ENCODE results near the gene TOM1L1. TPM values are rescaled to one million over a fixed set of nuclear protein-coding genes. Genes with fewer than 3 reads are reported as not detected.

Gene TOM1L1
- total RNA-seq, 1 donor from 2014 or later, result 27.8 TPM

GRCh38 chr17:54979657-54980056 is 79.0 kb downstream of the TOM1L1 start:
- TF ChIP-seq CTCF (conservative IDR thresholded peaks at IDR 0.05), result no peak
- Mint-ChIP-seq H3K9me3 (peaks cover 24% of the 10 kb centered on the region), H3K36me3 (ENCODE audit: low read depth) (peaks cover 47% of the 10 kb centered on the region), H3K27me3 (ENCODE audit: low read depth) (no peaks in the 10 kb centered on the region), H3K4me1 (peaks cover 3% of the 10 kb centered on the region), H3K27ac (ENCODE audit: unreplicated experiment) (no peak overlapping the region), H3K4me3 (no peak overlapping the region)
- no peak for DNase-seq (ENCODE audit: low read depth, low spot score)

GRCh38 chr17:54980375-54980774 is 79.7 kb downstream of the TOM1L1 start:
- no peaks in the 10 kb centered on the region for H3K27me3 Mint-ChIP-seq (ENCODE audit: low read depth)
- H3K9me3 Mint-ChIP-seq, result peaks cover 24% of the 10 kb centered on the region
- DNase-seq (ENCODE audit: low read depth, low spot score), result no peak
- peaks cover 46% of the 10 kb centered on the region for H3K36me3 Mint-ChIP-seq (ENCODE audit: low read depth)
- TF ChIP-seq CTCF (conservative IDR thresholded peaks at IDR 0.05), result no peak
- H3K4me1 Mint-ChIP-seq, result peaks cover 3% of the 10 kb centered on the region
- H3K4me3 Mint-ChIP-seq, result no peak overlapping the region
- H3K27ac Mint-ChIP-seq (ENCODE audit: unreplicated experiment), result no peak overlapping the region

- no peak for DNase-seq (ENCODE audit: low read depth, low spot score)
- Mint-ChIP-seq H3K27me3 (ENCODE audit: low read depth) (no peaks in the 10 kb centered on the region), H3K36me3 (ENCODE audit: low read depth) (peaks cover 30% of the 10 kb centered on the region), H3K4me1 (no peaks in the 10 kb centered on the region), H3K9me3 (peaks cover 18% of the 10 kb centered on the region), H3K4me3 (no peak overlapping the region), H3K27ac (ENCODE audit: unreplicated experiment) (no peak overlapping the region)
- TF ChIP-seq CTCF (conservative IDR thresholded peaks at IDR 0.05), result no peak
These were observed 81.7 kb downstream of the TOM1L1 start for GRCh38 chr17:54982399-54982798.

- Mint-ChIP-seq H3K27me3 (ENCODE audit: low read depth) (no peaks in the 10 kb centered on the region), H3K36me3 (ENCODE audit: low read depth) (peaks cover 25% of the 10 kb centered on the region), H3K4me3 (no peak overlapping the region), H3K27ac (ENCODE audit: unreplicated experiment) (no peak overlapping the region), H3K4me1 (no peaks in the 10 kb centered on the region), H3K9me3 (peaks cover 17% of the 10 kb centered on the region)
- no peak for DNase-seq (ENCODE audit: low read depth, low spot score)
- no peak for TF ChIP-seq CTCF (conservative IDR thresholded peaks at IDR 0.05)
These were observed 82.6 kb downstream of the TOM1L1 start for GRCh38 chr17:54983260-54983659.

GRCh38 chr17:54985476-54985875 is 84.8 kb downstream of the TOM1L1 start:
- Mint-ChIP-seq H3K4me3 (no peak overlapping the region), H3K9me3 (peaks cover 7% of the 10 kb centered on the region), H3K27me3 (ENCODE audit: low read depth) (no peaks in the 10 kb centered on the region), H3K4me1 (peaks cover 4% of the 10 kb centered on the region), H3K36me3 (ENCODE audit: low read depth) (peaks cover 14% of the 10 kb centered on the region), H3K27ac (ENCODE audit: unreplicated experiment) (no peak overlapping the region)
- DNase-seq (ENCODE audit: low read depth, low spot score), result no peak
- TF ChIP-seq CTCF (conservative IDR thresholded peaks at IDR 0.05), result no peak

GRCh38 chr17:54990118-54990517 is 89.5 kb downstream of the TOM1L1 start:
- no peak for TF ChIP-seq CTCF (conservative IDR thresholded peaks at IDR 0.05)
- DNase-seq (ENCODE audit: low read depth, low spot score), result no peak
- no peak overlapping the region for H3K27ac Mint-ChIP-seq (ENCODE audit: unreplicated experiment)

More at GRCh38 chr17:54990118-54990517, 89.5 kb downstream of the TOM1L1 start:
- H3K4me3 Mint-ChIP-seq, result no peak overlapping the region
- peaks cover 4% of the 10 kb centered on the region for H3K4me1 Mint-ChIP-seq
- no peaks in the 10 kb centered on the region for H3K27me3 Mint-ChIP-seq (ENCODE audit: low read depth)
- H3K36me3 Mint-ChIP-seq (ENCODE audit: low read depth), result peaks cover 3% of the 10 kb centered on the region
- no peaks in the 10 kb centered on the region for H3K9me3 Mint-ChIP-seq
